ENCODE results near the gene B4GALT5. TPM values are rescaled to one million over a fixed set of nuclear protein-coding genes. Genes with fewer than 3 reads are reported as not detected.
A peak's percentile ranks its signal among the peaks of the same experiment; 100 is the strongest.

The B4GALT5 gene
- total RNA-seq, 1 donor from 2014 or later: 72.9 TPM

DNA sequence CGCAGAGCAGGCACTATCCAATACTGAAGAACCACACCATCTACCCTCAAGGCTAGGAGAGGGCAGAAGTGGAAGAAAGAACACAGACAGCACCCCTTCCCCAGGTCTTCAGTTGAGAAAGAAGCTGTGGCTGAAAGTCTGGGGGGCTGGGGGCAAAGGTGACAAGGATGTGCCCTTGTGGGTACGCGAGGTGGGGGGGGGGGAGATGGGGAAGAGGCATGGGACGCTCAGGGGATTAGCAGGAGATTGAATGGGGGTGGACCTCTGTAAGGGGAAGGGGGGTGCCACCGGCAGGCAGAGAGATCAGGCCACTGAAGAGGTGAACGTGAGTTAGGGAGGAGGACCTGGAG is 1.1 kb downstream of the B4GALT5 start:
- ChIA-PET POLR2A (interaction anchor here (0.6 to 7.1 kb wide), 10 partner anchors 10 to 1017 kb away, joined by 3 to 55 read pairs (median 6); partner anchors contain the start of gene SLC9A8), CTCF (interaction anchor here (1.2 kb wide), 1 partner anchor 104 kb away, joined by 3 read pairs; no protein-coding TSS in a partner anchor)
- intact Hi-C loops (cut with micrococcal nuclease): loop anchor here (1.0 to 5.0 kb wide), 4 partner anchors 13 to 205 kb away; partner anchors contain the start of gene SPATA2
- TF ChIP-seq, protein P1, sequence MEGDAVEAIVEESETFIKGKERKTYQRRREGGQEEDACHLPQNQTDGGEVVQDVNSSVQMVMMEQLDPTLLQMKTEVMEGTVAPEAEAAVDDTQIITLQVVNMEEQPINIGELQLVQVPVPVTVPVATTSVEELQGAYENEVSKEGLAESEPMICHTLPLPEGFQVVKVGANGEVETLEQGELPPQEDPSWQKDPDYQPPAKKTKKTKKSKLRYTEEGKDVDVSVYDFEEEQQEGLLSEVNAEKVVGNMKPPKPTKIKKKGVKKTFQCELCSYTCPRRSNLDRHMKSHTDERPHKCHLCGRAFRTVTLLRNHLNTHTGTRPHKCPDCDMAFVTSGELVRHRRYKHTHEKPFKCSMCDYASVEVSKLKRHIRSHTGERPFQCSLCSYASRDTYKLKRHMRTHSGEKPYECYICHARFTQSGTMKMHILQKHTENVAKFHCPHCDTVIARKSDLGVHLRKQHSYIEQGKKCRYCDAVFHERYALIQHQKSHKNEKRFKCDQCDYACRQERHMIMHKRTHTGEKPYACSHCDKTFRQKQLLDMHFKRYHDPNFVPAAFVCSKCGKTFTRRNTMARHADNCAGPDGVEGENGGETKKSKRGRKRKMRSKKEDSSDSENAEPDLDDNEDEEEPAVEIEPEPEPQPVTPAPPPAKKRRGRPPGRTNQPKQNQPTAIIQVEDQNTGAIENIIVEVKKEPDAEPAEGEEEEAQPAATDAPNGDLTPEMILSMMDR (IDR thresholded peaks at IDR 0.05): no peak
- ATAC-seq (ENCODE audit: low read depth): no peak
- Mint-ChIP-seq H3K27ac (peak overlapping the region; percentile 94), H3K27me3 (no peaks in the 10 kb centered on the region), H3K36me3 (ENCODE audit: low read depth) (peaks cover 41% of the 10 kb centered on the region), H3K4me1 (peaks cover 54% of the 10 kb centered on the region), H3K4me3 (peak overlapping the region; percentile 96), H3K9me3 (no peaks in the 10 kb centered on the region)
- DNase-seq: no peak

DNA sequence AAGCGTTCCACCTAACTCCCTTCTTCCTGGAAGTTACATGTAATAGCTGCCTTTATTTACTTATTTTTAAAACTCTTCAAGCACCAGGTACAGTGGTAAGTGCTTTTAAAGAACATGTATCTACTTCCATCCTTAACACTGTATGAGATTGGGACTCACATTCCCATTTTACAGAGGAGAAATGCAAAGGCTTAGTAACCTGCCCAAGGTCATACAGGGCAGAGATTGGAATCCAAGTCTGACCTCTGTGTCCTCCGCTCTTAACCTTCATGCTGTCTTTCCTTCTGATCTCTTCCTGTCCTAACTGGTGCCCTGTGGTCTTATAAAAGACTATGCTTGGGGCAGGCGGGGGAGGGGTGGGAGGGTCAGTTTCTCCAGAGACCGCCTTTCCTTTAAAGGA is 1.6 kb downstream of the B4GALT5 start:
- H3K9me3 Mint-ChIP-seq: no peaks in the 10 kb centered on the region
- no peak overlapping the region for H3K27ac Mint-ChIP-seq
- H3K4me1 Mint-ChIP-seq: peaks cover 55% of the 10 kb centered on the region
- no peaks in the 10 kb centered on the region for H3K27me3 Mint-ChIP-seq
- CTCF ChIA-PET: interaction anchor here (1.2 kb wide), 1 partner anchor 104 kb away, joined by 3 read pairs; no protein-coding TSS in a partner anchor
- ATAC-seq (ENCODE audit: low read depth) (no peak), DNase-seq (no peak)
- H3K4me3 Mint-ChIP-seq: peak overlapping the region; percentile 96
- TF ChIP-seq, protein P1 (IDR thresholded peaks at IDR 0.05): no peak
- POLR2A ChIA-PET: interaction anchor here (0.6 to 7.1 kb wide), 9 partner anchors 10 to 1018 kb away, joined by 3 to 55 read pairs (median 6); partner anchors contain the start of gene SLC9A8
- intact Hi-C loops (cut with micrococcal nuclease): loop anchor here (1.0 to 5.0 kb wide), 4 partner anchors 13 to 205 kb away; partner anchors contain the start of gene SPATA2
- H3K36me3 Mint-ChIP-seq (ENCODE audit: low read depth): peaks cover 42% of the 10 kb centered on the region

DNA sequence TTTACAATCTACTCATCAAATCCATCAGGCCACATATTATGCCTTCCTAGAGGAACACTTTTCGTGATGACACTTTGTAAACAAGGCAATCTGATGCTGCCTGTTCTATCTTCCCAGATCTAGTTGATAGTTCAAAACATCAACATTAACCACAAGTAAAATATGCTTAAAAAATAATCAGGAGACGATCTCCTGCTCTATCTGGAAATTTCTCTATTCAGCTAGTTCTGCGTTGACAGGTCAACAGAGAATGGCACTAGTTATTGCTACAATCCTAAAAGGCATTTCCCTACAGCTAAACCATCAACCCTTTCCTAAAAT is 2.1 kb downstream of the B4GALT5 start:
- ATAC-seq (ENCODE audit: low read depth) (no peak), DNase-seq (no peak)
- Mint-ChIP-seq H3K27ac (no peak overlapping the region), H3K4me1 (peaks cover 60% of the 10 kb centered on the region), H3K36me3 (ENCODE audit: low read depth) (peaks cover 45% of the 10 kb centered on the region), H3K27me3 (no peaks in the 10 kb centered on the region), H3K4me3 (peak overlapping the region; percentile 96), H3K9me3 (no peaks in the 10 kb centered on the region)
- TF ChIP-seq, protein P1 (IDR thresholded peaks at IDR 0.05): no peak
- ChIA-PET POLR2A (interaction anchor here (1.1 to 7.1 kb wide), 5 partner anchors 12 to 101 kb away, joined by 3 to 55 read pairs (median 3); partner anchors contain the start of gene SLC9A8), CTCF (interaction anchor here (1.2 to 1.5 kb wide), 2 partner anchors 103 to 134 kb away, joined by 3 to 5 read pairs; no protein-coding TSS in a partner anchor)
- intact Hi-C loops (cut with micrococcal nuclease): loop anchor here (5.0 kb wide), 3 partner anchors 34 to 206 kb away; partner anchors contain the start of gene SPATA2

DNA sequence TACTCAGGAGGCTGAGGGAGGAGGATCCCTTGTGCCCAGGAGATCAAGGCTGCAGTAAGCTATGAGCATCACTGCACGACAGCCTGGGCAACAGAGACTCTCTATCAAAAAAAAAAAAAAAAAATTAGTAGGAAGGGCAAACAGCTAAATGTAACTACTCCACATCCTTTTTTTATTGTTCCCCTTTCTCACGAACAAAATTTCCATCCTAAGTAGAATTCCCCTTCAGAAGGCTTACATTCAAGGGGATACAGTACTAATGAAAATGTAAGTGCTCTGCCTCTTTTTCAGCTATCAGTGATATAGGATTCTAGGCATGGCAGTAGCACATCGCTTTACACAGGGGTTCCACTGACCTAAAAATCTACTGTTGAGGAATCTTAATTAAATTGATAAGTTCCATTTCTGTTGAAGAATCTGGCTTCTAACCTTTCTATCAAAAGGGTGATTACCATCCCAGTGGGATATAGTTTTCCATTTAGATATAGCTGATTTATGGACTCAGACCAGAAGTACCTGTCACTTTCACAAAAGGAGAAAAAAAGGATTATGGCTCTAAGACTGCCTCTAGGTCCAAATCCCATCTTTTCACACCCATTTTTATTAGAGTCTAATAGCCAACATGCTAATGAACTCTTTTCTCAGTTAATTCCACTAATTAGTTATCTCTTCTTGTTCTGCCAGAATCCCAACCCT is 2.6 kb downstream of the B4GALT5 start:
- intact Hi-C loops (cut with micrococcal nuclease): loop anchor here (5.0 kb wide), 3 partner anchors 34 to 206 kb away; partner anchors contain the start of gene SPATA2
- no peaks in the 10 kb centered on the region for H3K27me3 Mint-ChIP-seq
- CTCF ChIA-PET: interaction anchor here (1.3 to 1.5 kb wide), 2 partner anchors 102 to 135 kb away, joined by 4 to 5 read pairs; no protein-coding TSS in a partner anchor
- POLR2A ChIA-PET: interaction anchor here (0.5 to 7.1 kb wide), 12 partner anchors 11 to 240 kb away, joined by 3 to 55 read pairs (median 3); partner anchors contain the start of gene SLC9A8
- TF ChIP-seq, protein P1 (IDR thresholded peaks at IDR 0.05): no peak
- ATAC-seq (ENCODE audit: low read depth) (no peak), DNase-seq (no peak)
- H3K4me1 Mint-ChIP-seq: peaks cover 65% of the 10 kb centered on the region
- H3K27ac Mint-ChIP-seq: peak overlapping the region; percentile 15
- H3K4me3 Mint-ChIP-seq: peak overlapping the region; percentile 96
- H3K36me3 Mint-ChIP-seq (ENCODE audit: low read depth): peaks cover 48% of the 10 kb centered on the region
- no peaks in the 10 kb centered on the region for H3K9me3 Mint-ChIP-seq

DNA sequence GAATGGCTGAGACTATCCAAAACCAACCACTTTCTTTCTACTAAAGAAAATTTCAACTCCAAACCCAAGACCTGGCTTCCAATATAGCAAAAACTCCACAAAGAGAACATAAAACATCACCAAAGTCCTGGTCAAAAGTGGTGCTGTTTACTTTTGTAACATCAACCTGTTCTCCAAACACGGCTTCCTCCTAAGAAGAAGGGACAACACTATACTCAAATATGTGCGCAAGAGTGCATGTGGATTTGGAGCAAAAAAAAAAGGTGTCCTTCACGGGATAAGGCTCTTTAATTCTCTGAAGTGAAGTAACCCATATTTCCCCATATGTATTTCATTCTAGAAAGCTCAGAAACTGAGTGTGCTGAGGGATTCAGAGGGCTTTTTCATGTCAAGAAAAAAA is 6.6 kb downstream of the B4GALT5 start:
- no peaks in the 10 kb centered on the region for H3K9me3 Mint-ChIP-seq
- POLR2A ChIA-PET: interaction anchor here (1.3 kb wide), 1 partner anchor 106 kb away, joined by 6 read pairs; the partner anchor contains the start of gene SLC9A8
- intact Hi-C loops (cut with micrococcal nuclease): no loop called here
- no peak for ATAC-seq (ENCODE audit: low read depth)
- H3K36me3 Mint-ChIP-seq (ENCODE audit: low read depth): peaks cover 46% of the 10 kb centered on the region
- H3K4me3 Mint-ChIP-seq: no peak overlapping the region
- peaks cover 77% of the 10 kb centered on the region for H3K4me1 Mint-ChIP-seq
- no peak overlapping the region for H3K27ac Mint-ChIP-seq
- DNase-seq: no peak
- no peaks in the 10 kb centered on the region for H3K27me3 Mint-ChIP-seq
- CTCF ChIA-PET: interaction anchor here (0.5 kb wide), 1 partner anchor 40 kb away, joined by 3 read pairs; no protein-coding TSS in a partner anchor
- TF ChIP-seq, protein P1 (IDR thresholded peaks at IDR 0.05): no peak
